ENCODE results near the gene STAMBPL1.

STAMBPL1 gene

GRCh38 chr10:88896994-88897853 is 17.2 kb downstream of the STAMBPL1 start:
- no peaks in the 10 kb centered on the region for H3K9me3 Mint-ChIP-seq
- peak; percentile 17 to 21 for DNase-seq
- peak overlapping the region; percentile 71 to 92 for H3K27ac Mint-ChIP-seq
- peak overlapping the region; percentile 74 to 80 for H3K4me3 Mint-ChIP-seq
- peaks cover 88% of the 10 kb centered on the region for H3K4me1 Mint-ChIP-seq
- ATAC-seq, result peak; percentile 71
- H3K27me3 Mint-ChIP-seq, result no peaks in the 10 kb centered on the region

DNA sequence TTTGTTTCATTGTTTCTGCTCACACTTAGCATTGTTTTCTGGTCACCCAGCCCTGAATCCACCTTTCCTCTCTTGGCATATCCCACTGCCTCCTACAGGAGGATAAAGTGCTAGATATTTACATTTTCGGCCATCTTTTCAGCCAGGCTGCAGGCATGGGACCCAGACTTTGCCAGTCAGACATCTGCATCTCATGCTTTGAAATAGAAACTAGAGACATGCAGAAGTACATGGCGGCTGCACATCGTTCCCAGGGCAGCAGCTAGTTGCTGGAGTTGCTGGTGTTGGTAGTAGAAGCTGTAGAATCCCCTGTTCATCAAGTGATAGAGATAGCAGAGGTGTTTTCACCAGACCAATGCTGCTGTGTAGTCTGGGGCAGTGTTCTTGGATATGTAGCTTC is 18.7 kb downstream of the STAMBPL1 start:
- H3K9me3 Mint-ChIP-seq, result no peaks in the 10 kb centered on the region
- ATAC-seq, result no peak
- no peak overlapping the region for H3K27ac Mint-ChIP-seq
- DNase-seq, result no peak
- peak overlapping the region in 1 of 2 donors; percentile 18 for H3K4me3 Mint-ChIP-seq
- H3K27me3 Mint-ChIP-seq, result no peaks in the 10 kb centered on the region
- H3K4me1 Mint-ChIP-seq, result peaks cover 95% of the 10 kb centered on the region

GRCh38 chr10:88899886-88900285 is 19.8 kb downstream of the STAMBPL1 start:
- Mint-ChIP-seq H3K27ac (peak overlapping the region in 1 of 2 donors; percentile 72), H3K4me3 (peak overlapping the region; percentile 2 to 13), H3K9me3 (no peaks in the 10 kb centered on the region), H3K4me1 (peaks cover 87% of the 10 kb centered on the region), H3K27me3 (no peaks in the 10 kb centered on the region)
- ATAC-seq (no peak), DNase-seq (no peak)

DNA sequence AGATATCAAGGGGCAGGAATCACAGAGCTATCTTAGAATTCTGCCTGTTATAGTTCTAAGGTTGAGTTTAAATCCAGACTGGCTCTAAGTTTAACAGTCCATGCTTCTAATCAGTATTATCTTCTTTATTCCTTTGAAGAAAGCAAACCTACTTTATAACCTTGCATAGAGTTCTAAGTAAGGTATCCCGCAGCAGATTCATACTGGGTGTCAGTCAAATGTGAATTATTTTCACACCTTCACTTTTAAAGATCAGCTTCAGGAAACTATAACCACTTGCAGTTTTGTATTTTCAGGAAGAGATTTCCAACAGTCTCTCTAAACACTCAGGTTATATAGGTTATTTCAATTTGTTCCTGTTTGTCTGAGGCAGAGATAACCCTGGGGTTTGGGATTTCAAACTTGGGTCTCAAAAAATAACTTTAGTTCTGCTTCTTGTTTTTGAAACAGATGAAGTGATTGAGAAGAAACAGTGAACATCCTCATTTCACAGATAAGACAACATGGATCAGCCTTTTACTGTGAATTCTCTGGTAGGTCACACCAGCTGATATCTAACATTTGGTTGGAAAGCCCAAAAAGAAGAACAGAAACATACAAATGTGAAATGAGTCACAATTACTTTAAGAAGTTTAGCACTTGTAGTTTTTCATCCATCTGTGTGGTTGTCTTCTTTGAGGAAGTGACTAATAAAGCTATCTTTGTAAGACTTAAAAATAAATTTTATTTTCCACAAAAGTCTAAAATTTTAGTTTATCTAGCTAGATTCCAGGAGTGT is 21.4 kb downstream of the STAMBPL1 start:
- Mint-ChIP-seq H3K27me3 (no peaks in the 10 kb centered on the region), H3K4me3 (peak overlapping the region; percentile 57 to 62), H3K9me3 (no peaks in the 10 kb centered on the region), H3K27ac (peak overlapping the region; percentile 81 to 96), H3K4me1 (peaks cover 73% of the 10 kb centered on the region)
- DNase-seq (no peak), ATAC-seq (peak; percentile 80)

DNA sequence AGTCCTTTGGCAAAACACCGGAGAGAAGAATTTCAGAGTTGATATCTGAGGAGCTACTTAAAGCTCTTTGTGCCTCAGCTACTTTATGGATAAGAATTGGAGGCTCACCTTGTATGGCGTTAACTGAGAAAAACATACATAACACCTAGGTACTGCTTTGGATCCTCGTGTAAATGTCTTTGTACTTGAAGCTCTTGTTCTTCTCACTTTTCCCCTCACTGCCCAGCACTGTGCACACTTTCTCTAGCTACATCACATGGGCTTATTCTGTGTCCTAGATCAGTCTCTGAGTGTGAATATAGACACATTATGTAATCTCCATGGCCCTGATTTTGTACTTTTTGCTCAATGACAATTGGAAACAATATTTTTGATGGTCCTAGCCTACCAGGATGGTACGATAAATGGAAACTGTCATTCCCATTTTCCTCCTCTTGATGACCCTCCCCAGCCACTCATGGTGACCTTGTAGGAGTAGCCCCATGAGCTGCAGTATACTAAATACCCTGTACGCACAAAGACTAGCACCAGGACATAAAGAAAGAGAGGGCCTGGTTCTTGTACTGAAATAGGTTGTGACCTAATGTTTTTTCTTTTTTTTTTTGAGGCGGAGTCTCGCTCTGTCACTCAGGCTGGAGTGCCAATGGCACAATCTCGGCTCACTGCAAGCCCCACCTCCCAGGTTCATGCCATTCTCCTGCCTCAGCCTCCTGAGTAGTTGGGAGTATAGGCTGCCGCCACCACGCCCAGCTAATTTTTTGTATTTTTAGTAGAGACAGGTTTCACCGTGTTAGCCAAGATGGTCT is 22.1 kb downstream of the STAMBPL1 start:
- H3K9me3 Mint-ChIP-seq, result no peaks in the 10 kb centered on the region
- H3K27ac Mint-ChIP-seq, result peak overlapping the region; percentile 81 to 96
- H3K4me1 Mint-ChIP-seq, result peaks cover 71% of the 10 kb centered on the region
- DNase-seq (no peak), ATAC-seq (peak; percentile 65)
- H3K27me3 Mint-ChIP-seq, result no peaks in the 10 kb centered on the region
- H3K4me3 Mint-ChIP-seq, result peak overlapping the region; percentile 57 to 62

DNA sequence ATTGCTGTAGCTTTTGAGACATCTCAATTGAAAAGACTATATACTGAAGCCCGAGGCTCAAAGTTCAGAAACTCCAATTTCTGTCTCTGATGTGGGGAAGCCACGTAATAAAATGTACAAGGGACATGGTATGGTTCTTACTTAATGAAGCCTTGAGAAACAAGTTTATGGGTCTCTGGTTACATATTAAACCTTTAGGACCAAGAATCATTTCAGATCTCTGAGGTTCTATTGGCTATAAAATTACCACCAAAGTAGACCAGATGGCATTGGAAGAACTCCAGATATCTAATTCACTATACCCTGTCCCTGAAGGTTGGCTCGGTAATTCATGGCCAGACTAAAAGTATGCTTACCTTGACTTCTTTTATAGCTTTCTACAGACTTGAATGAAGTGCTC is 23.7 kb downstream of the STAMBPL1 start:
- H3K4me3 Mint-ChIP-seq, result no peak overlapping the region
- H3K9me3 Mint-ChIP-seq, result no peaks in the 10 kb centered on the region
- peak overlapping the region in 1 of 2 donors; percentile 54 for H3K27ac Mint-ChIP-seq
- no peaks in the 10 kb centered on the region for H3K27me3 Mint-ChIP-seq
- DNase-seq (no peak), ATAC-seq (no peak)
- peaks cover 69% of the 10 kb centered on the region for H3K4me1 Mint-ChIP-seq

DNA sequence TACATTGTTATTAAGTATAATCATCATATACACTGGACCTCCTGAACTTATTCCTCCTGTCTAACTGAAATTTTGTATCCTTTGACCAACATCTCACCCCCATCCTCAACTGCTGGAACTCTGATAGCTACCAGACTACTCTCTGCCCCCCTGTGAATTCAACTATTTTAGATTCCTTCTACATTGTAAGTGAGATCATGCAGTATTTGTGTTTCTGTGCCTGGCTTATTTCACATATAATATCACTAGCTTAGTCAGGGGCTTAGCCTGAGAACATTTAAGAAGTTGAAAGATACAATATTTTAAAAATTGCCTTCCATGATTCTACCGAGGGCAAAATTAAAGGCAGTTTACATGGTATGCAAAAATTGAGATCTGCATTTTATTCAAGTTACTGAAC is 26.9 kb downstream of the STAMBPL1 start:
- Mint-ChIP-seq H3K4me1 (peaks cover 43% of the 10 kb centered on the region), H3K4me3 (no peak overlapping the region), H3K9me3 (no peaks in the 10 kb centered on the region), H3K27me3 (no peaks in the 10 kb centered on the region), H3K27ac (no peak overlapping the region)
- DNase-seq (no peak), ATAC-seq (no peak)

DNA sequence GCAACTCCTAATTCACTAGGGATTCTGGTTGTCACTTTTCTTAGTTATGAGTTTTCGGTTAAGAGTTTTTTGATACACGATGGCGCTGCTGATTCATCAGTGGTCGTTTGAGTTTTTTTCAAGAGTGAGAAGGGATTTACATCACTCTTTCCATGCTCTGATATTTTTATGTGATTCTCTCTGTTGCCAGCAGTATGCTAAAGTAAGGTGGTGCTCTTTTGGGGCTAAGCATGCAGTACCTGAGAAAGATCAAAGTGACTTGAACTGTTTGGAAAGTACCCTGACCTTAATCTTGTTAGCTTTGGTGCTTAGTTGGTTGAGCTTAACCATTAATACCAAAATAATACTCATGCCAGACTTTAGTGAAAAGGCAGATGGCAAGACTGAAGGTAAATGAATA is 28.1 kb downstream of the STAMBPL1 start:
- peaks cover 30% of the 10 kb centered on the region for H3K4me1 Mint-ChIP-seq
- peak overlapping the region; percentile 17 to 34 for H3K4me3 Mint-ChIP-seq
- DNase-seq, result no peak
- peak; percentile 92 for ATAC-seq
- H3K27me3 Mint-ChIP-seq, result no peaks in the 10 kb centered on the region
- H3K9me3 Mint-ChIP-seq, result no peaks in the 10 kb centered on the region
- peak overlapping the region; percentile 39 to 75 for H3K27ac Mint-ChIP-seq

- Mint-ChIP-seq H3K27ac (no peak overlapping the region), H3K4me3 (no peak overlapping the region), H3K4me1 (peaks cover 33% of the 10 kb centered on the region), H3K9me3 (no peaks in the 10 kb centered on the region), H3K27me3 (no peaks in the 10 kb centered on the region)
- ATAC-seq (no peak), DNase-seq (no peak)
Observed at GRCh38 chr10:88911116-88911515, 31.1 kb downstream of the STAMBPL1 start.

GRCh38 chr10:88911851-88912250 is 31.8 kb downstream of the STAMBPL1 start:
- DNase-seq (no peak), ATAC-seq (no peak)
- Mint-ChIP-seq H3K4me1 (peaks cover 36% of the 10 kb centered on the region), H3K9me3 (no peaks in the 10 kb centered on the region), H3K27ac (no peak overlapping the region), H3K4me3 (no peak overlapping the region), H3K27me3 (no peaks in the 10 kb centered on the region)

- Mint-ChIP-seq H3K27ac (no peak overlapping the region), H3K4me3 (no peak overlapping the region), H3K27me3 (no peaks in the 10 kb centered on the region), H3K9me3 (no peaks in the 10 kb centered on the region), H3K4me1 (peaks cover 26% of the 10 kb centered on the region)
- ATAC-seq (no peak), DNase-seq (no peak)
Observed at GRCh38 chr10:88913127-88913526, 33.1 kb downstream of the STAMBPL1 start.

GRCh38 chr10:88913788-88914187 is 33.7 kb downstream of the STAMBPL1 start:
- ATAC-seq, result no peak
- Mint-ChIP-seq H3K27ac (no peak overlapping the region), H3K4me1 (peaks cover 19% of the 10 kb centered on the region)

DNA sequence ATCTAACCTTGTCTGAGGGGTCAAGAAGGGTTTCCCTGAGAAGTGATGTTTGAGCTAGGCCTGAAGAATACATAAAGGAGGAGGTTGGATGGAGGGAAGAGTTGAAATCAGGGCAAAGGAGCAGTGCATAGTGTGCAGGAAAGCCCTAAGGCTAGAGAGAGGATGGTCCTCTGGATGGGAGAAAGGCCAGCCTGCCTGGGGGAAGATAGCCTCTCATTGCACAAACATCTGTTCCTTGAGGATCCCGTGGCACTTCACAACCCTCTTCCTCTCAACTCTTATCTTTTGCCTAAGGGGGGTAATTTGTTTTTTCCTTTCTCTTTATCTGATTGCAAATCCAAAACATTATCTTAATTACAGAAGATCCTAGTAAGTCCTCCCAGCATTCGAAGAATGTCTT is 35.7 kb downstream of the STAMBPL1 start:
- Mint-ChIP-seq H3K9me3 (no peaks in the 10 kb centered on the region), H3K4me1 (peaks cover 15% of the 10 kb centered on the region), H3K27me3 (no peaks in the 10 kb centered on the region), H3K4me3 (no peak overlapping the region), H3K27ac (no peak overlapping the region)
- DNase-seq (no peak), ATAC-seq (no peak)

More at GRCh38 chr10:88913788-88914187, 33.7 kb downstream of the STAMBPL1 start:
- DNase-seq, result no peak
- Mint-ChIP-seq H3K27me3 (no peaks in the 10 kb centered on the region), H3K9me3 (no peaks in the 10 kb centered on the region), H3K4me3 (no peak overlapping the region)

- H3K4me3 Mint-ChIP-seq, result no peak overlapping the region
- H3K27ac Mint-ChIP-seq, result no peak overlapping the region
- H3K4me1 Mint-ChIP-seq, result peaks cover 15% of the 10 kb centered on the region
- ATAC-seq, result no peak
- H3K9me3 Mint-ChIP-seq, result no peaks in the 10 kb centered on the region
- no peaks in the 10 kb centered on the region for H3K27me3 Mint-ChIP-seq
- no peak for DNase-seq
Observed at GRCh38 chr10:88916231-88916630, 36.2 kb downstream of the STAMBPL1 start.

DNA sequence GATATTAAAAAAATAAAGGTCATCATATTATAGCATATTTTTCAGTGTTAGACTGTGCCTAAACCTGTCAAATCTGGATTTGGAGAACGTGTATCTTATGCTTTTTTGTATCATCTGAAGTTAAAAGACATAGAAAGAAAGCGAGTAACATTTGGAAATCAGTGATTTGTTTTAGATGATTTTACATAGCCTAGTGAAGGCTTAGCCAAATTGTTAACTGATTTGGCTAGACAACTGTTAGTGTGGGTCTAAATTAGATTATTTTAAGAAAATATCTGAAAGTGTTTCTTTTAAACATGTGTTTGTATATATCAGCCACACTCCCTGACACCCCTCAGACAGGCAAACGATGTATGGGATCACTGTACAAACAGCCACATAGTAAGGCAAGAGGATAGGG is 36.9 kb downstream of the STAMBPL1 start:
- ATAC-seq (no peak), DNase-seq (no peak)
- H3K4me3 Mint-ChIP-seq, result no peak overlapping the region

More for the DNA sequence above, 36.9 kb downstream of the STAMBPL1 start:
- no peaks in the 10 kb centered on the region for H3K9me3 Mint-ChIP-seq
- H3K4me1 Mint-ChIP-seq, result peaks cover 15% of the 10 kb centered on the region
- no peaks in the 10 kb centered on the region for H3K27me3 Mint-ChIP-seq
- no peak overlapping the region for H3K27ac Mint-ChIP-seq
